HG02938 (cell line): Measurements from ENCODE around the gene TPX2.

ENCODE experiments used
- ATAC-seq: cut with Tn5 transposase; IDR thresholded peaks from one replicate; pipeline ENCODE4 v1.9.1; 2021; ENCODE audit warnings: mild to moderate bottlenecking, moderate library complexity; ENCODE audit not compliant: unreplicated experiment

The TPX2 gene

GRCh38 chr20:31830406-31830981 is 91.4 kb downstream of the TPX2 start:
- no peak for ATAC-seq

- no peak for ATAC-seq
Measured at GRCh38 chr20:31831211-31831610, 92.1 kb downstream of the TPX2 start.

- no peak for ATAC-seq
Measured at GRCh38 chr20:31831771-31832306, 92.7 kb downstream of the TPX2 start.

DNA sequence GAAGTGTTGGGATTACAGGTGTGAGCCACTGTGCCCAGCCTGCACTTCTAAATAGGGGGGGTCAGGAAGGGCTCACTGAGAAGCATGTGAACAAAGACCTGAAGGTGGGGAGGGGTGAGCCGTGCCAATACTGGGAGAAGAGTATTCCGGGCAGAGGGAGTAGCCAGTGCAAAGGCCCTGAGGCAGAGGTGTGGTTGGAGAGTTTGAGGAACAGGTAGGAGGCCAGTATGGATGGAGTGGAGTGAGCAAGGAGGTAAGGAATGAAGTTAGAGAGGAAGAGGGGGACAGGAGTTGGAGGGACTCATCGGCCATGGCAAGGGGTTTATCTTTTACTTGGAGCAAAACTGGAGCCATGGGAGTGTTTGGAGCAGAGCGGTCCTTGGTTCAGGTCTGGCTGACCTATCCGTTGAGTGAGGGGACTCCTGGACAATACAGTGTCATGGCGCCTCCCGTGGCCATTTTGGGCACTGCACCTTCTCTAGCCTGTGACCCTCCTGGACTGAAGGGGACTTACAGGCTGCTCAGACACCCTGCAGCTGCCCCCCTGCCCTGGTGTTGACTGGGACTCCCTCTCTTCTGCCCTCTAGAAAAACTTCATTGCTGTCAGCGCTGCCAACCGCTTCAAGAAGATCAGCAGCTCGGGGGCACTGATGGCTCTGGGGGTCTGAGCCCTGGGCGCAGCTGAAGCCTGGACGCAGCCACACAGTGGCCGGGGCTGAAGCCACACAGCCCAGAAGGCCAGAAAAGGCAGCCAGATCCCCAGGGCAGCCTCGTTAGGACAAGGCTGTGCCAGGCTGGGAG is 94.2 kb downstream of the TPX2 start:
- ATAC-seq, result no peak

DNA sequence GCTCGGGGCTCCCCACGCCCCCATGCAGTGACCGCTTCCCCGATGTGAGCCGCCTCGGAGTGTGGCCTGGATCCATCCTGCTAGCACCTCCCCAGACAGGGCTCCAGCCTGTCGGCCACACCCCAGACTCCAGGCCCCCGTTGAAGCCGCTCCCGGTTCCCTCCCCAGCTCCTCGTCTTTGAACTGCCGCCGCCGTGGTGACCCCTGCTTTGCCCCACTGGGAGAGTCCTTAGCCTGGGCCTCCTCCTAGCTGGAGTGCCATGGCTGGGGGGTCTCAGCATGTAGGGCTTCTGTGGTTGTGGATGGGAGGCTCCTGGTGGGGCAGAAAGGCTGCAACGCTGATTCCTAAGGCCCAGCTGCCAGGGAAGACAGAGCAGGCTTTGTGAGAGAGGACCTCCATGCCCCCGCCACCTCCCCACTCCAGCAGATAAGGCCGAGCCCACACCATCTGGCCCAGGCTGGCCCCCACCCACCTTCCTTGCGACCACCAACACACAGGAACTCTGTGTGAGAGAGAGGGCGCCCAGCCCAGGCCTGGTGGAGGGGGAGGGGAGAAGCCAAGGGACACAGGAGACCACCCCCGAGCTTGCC is 94.9 kb downstream of the TPX2 start:
- ATAC-seq, result no peak

DNA sequence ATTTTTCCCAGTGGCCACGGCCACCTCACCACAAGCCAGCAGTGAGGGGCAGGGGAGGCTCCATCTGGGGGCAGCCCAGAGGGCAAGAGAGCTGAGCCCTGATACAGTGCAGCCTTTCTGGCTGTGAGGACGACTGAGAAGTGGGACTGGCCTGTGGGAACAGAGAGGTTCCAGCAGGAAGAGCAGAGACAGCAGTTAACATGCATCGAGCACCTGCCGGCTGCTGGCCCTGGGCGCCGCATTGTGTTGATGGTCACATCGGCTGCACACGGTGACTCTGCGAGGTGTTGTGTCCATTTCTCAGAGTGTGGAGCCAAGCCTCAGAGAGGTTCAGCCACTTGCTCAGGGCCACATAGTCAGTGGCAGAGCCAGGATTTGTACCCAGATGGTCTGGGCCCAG is 96.5 kb downstream of the TPX2 start:
- no peak for ATAC-seq

DNA sequence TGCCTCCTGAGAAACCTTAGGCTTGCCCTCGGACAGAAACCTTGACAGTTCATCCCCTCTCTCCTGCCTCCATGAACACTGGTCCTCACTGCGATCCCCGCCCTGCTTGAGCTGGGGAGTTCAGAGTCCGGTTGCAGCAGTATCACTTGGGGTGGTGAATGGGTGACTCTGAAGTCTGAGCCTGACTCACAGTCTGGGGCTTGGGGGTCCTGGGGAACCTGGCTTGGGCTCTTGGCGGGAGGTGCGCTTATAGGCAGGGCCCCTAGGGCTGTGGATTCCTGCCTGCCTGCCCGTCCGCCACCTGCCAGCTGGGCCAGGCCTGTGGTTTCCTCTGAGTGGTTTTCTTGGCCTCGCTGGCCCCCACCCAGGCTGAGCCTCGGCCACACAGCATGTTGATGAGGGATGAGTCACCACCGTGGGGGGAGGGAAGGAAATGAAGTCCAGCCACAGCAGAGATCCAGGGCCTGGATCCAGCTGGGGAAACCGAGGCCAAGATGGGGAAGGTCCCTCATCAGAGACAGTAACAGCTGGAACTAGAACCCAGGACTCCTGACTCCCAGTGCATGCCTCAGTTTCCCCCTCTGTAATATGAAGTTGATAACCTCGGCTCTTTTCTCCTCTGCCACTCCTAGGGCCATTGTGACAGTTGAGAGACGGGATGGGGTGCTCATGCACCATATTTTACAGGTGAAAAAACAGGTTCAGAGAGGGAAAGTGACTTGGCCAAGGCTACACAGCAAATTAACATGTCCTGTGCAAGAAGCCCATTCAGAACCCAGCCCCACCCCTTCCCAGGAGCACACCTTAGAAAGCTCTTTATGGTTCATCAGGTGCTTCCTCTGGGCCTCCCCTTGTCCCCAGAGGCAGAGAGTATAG is 97.1 kb downstream of the TPX2 start:
- no peak for ATAC-seq

DNA sequence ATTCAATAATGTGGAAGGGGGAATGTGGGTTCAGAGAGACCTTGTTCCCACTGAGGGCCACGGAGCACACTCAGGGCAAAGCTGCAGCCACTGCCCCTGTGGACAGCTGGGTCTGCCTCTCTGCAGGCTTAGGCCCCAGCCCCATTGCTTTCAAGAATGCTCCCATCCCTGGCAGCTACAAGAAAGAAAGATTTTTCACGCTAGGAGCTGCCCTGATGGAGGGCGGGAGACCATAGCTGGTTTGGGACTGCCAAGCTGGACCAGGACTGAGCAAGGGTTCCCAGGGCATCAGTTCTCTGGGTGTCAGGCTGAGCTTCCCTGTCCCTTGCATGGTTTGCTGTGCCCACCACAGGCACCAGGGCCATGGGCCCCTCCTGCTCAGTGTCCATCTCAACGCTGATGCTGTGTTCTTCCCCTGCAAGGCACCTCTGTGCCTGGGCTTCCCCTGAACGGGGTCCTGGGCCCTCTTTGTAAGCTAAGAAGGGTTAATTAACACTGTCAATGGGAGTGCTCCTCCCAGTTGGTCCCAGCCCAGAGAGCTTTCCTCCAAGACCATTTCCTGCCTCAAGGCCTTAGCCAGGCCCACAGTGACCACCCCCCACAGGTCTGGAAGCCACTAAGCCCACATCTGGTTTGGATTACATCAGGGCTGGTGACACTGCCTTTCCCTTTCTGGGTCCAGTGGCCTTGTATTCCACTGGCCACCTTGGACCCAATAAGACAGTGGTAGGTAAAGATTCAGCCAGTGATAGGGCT is 97.9 kb downstream of the TPX2 start:
- no peak for ATAC-seq

GRCh38 chr20:31837896-31838397 is 98.9 kb downstream of the TPX2 start:
- no peak for ATAC-seq

DNA sequence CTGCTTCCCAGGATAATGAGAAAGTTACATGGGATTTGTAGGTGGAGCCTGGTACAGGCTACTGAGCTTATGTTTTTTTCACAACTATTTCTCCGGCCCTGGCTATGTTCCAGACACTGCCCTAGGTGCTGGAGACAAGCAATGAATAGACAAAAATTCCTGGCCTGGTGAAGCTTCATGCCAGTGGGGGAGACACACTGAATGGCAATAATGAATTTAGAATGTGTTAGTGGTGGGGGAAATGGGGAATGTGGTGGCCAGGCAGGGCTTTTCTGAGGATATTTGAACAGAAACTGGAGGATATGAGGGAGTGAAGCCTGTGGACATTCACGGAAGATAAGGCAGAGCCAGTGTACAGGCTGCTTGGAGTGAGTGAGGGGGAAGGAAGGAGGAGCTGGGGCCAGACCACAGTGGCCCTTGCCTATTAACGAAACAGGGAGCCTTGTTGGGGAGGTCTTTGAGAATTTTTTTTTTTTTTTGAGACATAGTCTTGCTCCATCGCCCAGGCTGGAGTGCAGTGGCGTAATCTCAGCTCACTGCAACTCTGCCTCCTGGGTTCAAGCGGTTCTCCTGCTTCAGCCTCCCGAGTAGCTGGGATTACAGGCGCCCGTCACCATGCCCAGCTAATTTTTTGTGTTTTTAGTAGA is 99.7 kb downstream of the TPX2 start:
- no peak for ATAC-seq

DNA sequence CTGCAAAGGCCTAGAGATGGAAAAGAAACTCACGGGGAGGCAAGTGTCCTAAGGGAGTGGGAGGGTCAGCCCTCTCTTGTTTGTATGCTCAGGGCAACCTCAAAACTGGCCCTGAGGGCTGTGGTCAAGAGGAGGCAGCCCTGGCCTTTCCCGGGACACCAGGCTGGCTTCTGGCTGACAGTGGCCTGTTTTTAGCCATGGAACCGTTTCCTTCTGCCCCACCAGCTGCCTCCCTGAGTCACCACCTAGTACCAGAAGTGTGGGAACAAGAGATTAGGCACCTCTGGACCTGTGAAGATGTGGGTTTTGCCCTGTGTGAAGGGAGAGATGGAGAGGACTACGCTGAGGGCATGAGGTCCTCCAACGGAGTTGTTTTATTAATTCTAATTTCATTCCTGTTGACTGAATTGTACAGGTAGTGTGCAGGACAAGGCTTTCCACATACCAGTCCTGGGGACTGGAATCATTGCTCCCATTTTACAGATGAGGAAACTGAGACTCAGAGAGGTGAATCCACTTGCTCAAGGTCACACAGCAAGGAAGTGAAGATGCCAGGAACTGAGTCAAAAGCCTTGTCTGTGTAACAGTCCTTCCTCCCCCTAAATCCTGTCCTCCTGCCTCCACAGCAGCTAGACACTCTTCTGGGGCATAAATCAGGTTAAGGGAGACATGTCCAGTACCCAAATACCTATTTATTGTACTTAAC is 100.8 kb downstream of the TPX2 start:
- no peak for ATAC-seq

GRCh38 chr20:31840906-31841816 is 102.1 kb downstream of the TPX2 start:
- no peak for ATAC-seq

- ATAC-seq, result no peak
Measured at GRCh38 chr20:31841928-31842327, 102.8 kb downstream of the TPX2 start.

- ATAC-seq, result no peak
Measured at GRCh38 chr20:31842471-31843157, 103.5 kb downstream of the TPX2 start.

DNA sequence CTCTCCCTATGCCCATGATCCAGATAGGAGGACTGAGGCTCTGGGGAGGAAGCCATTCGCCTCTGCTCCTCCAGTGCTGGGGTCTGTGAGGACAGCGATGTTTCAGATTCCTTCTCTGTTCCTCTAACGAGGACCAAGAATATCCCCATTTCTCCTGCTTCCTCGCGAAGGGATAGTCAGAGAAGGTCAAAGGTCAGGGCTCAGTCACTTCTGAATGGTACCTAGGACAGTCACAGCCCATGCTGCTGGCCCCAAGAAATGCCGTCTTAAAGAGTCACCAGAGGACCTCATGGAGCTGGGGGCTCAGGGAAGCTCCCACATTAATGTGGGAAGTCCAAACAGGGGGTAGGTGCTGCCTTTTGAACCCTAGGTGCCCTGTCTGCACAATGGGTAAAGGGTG is 104.2 kb downstream of the TPX2 start:
- no peak for ATAC-seq

- no peak for ATAC-seq
Measured at GRCh38 chr20:31843881-31844280, 104.8 kb downstream of the TPX2 start.

DNA sequence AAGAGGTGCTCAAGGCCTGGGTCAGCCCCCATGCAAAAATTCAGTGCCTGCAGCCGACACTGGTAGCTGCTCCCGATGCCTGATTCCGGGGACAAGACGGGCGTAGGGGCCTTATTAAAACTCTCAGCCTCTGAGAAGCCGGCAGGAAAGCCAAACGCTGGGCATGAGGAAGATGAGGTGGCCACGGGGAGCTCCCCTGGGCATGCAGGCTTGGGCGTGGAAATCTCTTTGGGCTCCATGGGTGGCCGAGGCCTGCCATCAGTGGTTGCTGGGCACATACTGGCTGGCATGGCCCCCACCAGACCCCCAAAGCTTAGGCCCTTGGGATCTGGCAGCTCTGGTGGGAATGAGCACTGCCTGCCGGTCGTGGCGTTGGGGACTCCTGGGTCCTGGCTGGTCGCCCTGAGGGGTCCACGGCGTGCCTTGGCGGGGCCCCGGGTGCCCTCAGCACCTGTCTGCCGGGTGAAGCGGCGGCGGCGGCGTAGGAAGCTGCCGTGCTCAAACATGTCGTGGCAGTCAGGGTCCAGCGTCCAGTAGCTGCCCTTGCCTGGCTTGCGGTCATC is 105.7 kb downstream of the TPX2 start:
- ATAC-seq, result no peak
